ENCODE data around the gene LRFN4. TPM values are rescaled to one million over a fixed set of nuclear protein-coding genes. Genes with fewer than 3 reads are reported as not detected.

LRFN4 gene
- total RNA-seq, 1 experiment from 2014 or later = 66.7 TPM

- Histone ChIP-seq H4K8ac (replicated peaks; ENCODE audit: insufficient read length, low read depth, low read length) (no peak overlapping the region), H4K20me1 (ENCODE audit: control insufficient read depth, insufficient read depth, insufficient read length) (no peaks in the 10 kb centered on the region), H3K79me1 (ENCODE audit: insufficient read depth, low read depth, low read length, poor library complexity, severe bottlenecking) (no peaks in the 10 kb centered on the region), H3K56ac (ENCODE audit: insufficient read length, low read depth, low read length) (no peak overlapping the region), H3K27me3 (ENCODE audit: insufficient read depth, low read length) (no peaks in the 10 kb centered on the region), H4K91ac (ENCODE audit: insufficient read length, low read depth, low read length) (no peak overlapping the region), H2BK5ac (ENCODE audit: insufficient read length, low read length) (no peak overlapping the region), H3K27ac (ENCODE audit: insufficient read length, low read depth, low read length) (no peak overlapping the region), H3K9me3 (ENCODE audit: control insufficient read depth, low read depth, low read length) (no peaks in the 10 kb centered on the region), H3K14ac (ENCODE audit: insufficient read depth, low read length) (no peak overlapping the region), H2BK20ac (ENCODE audit: low read depth, low read length, poor library complexity, severe bottlenecking) (no peak overlapping the region), H2BK120ac (ENCODE audit: low read depth, low read length, poor library complexity, severe bottlenecking) (no peak overlapping the region), H3K4ac (ENCODE audit: low read depth, low read length) (no peak overlapping the region), H3K23me2 (ENCODE audit: insufficient read length, low read depth, low read length, poor library complexity, severe bottlenecking) (no peaks in the 10 kb centered on the region), H3T11ph (ENCODE audit: low read length) (no peak overlapping the region), H2AK5ac (ENCODE audit: insufficient read length, low read length) (no peak overlapping the region), H3K23ac (ENCODE audit: insufficient read length, low read depth, low read length) (no peak overlapping the region), H2BK12ac (ENCODE audit: insufficient read length, low read depth, low read length) (no peak overlapping the region), H3K18ac (ENCODE audit: insufficient read length, low read depth, low read length) (no peak overlapping the region), H3K9ac (ENCODE audit: extremely low read depth, insufficient read length, low read length) (no peak overlapping the region), H3K79me2 (ENCODE audit: insufficient read depth, low read length) (no peaks in the 10 kb centered on the region), H4K5ac (ENCODE audit: insufficient read length, low read depth, low read length) (no peak overlapping the region), H3K4me1 (ENCODE audit: insufficient read depth, low read length) (no peaks in the 10 kb centered on the region), H2AFZ (ENCODE audit: low read length) (no peak overlapping the region), H3K4me2 (ENCODE audit: insufficient read depth, insufficient read length, low read length) (no peak overlapping the region), H2BK15ac (ENCODE audit: low read depth, low read length) (no peak overlapping the region)
- no CpG with 5 or more reads among the region's 18 CpGs for WGBS (ENCODE audit: extremely low coverage, insufficient read length, low lambda C conversion rate)
- TF ChIP-seq, protein P1, sequence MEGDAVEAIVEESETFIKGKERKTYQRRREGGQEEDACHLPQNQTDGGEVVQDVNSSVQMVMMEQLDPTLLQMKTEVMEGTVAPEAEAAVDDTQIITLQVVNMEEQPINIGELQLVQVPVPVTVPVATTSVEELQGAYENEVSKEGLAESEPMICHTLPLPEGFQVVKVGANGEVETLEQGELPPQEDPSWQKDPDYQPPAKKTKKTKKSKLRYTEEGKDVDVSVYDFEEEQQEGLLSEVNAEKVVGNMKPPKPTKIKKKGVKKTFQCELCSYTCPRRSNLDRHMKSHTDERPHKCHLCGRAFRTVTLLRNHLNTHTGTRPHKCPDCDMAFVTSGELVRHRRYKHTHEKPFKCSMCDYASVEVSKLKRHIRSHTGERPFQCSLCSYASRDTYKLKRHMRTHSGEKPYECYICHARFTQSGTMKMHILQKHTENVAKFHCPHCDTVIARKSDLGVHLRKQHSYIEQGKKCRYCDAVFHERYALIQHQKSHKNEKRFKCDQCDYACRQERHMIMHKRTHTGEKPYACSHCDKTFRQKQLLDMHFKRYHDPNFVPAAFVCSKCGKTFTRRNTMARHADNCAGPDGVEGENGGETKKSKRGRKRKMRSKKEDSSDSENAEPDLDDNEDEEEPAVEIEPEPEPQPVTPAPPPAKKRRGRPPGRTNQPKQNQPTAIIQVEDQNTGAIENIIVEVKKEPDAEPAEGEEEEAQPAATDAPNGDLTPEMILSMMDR (conservative IDR thresholded peaks at IDR 0.05) = no peak
- DNase-seq = no peak
- Mint-ChIP-seq H3K36me3 (ENCODE audit: insufficient read depth in 1 of 3, low read depth in 3 of 3) (peaks cover 0 to 11% (median 3%) of the 10 kb centered on the region in 3 experiments; a peak in 4 of 7 replicates), H3K4me3 (no peak overlapping the region), H3K27me3 (ENCODE audit: low read depth) (no peaks in the 10 kb centered on the region), H3K4me1 (peaks cover 12 to 31% of the 10 kb centered on the region in 2 experiments), H3K9me3 (no peaks in the 10 kb centered on the region), H3K27ac (peak overlapping the region in 1 of 3 experiments; percentile 79; a peak in 1 of 7 replicates)
Observed at GRCh38 chr11:66871521-66871901, 14.6 kb downstream of the LRFN4 start.

All from H9 (cell line).